Activated naive CD8-positive, alpha-beta T cell treated with anti-CD3 and anti-CD28 coated beads, Interleukin-2, amount 50 U/mL, for 24 hours (primary cell): ENCODE results near the gene NDUFS2.

Experiments used
- ATAC-seq: fragments of 150-1000 bp; cut with Tn5 transposase; one replicate; pipeline ENCODE4 v1.10.0; 2021
- DNase-seq: peaks from one replicate; pipeline ENCODE4 v3.0.0; 2021
- H3K27ac Mint-ChIP-seq: one replicate; pipeline ENCODE4 v1.8.0; 2021; ENCODE audit warnings: mild to moderate bottlenecking, mixed read lengths
- H3K27me3 Mint-ChIP-seq: one replicate; pipeline ENCODE4 v1.8.0; 2021; ENCODE audit warnings: mixed read lengths
- H3K36me3 Mint-ChIP-seq: one replicate; pipeline ENCODE4 v1.8.0; 2021; ENCODE audit warnings: low read depth, mixed read lengths
- H3K4me1 Mint-ChIP-seq: one replicate; pipeline ENCODE4 v1.8.0; 2021; ENCODE audit warnings: mixed read lengths
- H3K4me3 Mint-ChIP-seq: one replicate; pipeline ENCODE4 v1.8.0; 2021; ENCODE audit warnings: mild to moderate bottlenecking, moderate library complexity, mixed read lengths
- H3K9me3 Mint-ChIP-seq: one replicate; pipeline ENCODE4 v1.8.0; 2021; ENCODE audit warnings: mixed read lengths

Gene NDUFS2

DNA sequence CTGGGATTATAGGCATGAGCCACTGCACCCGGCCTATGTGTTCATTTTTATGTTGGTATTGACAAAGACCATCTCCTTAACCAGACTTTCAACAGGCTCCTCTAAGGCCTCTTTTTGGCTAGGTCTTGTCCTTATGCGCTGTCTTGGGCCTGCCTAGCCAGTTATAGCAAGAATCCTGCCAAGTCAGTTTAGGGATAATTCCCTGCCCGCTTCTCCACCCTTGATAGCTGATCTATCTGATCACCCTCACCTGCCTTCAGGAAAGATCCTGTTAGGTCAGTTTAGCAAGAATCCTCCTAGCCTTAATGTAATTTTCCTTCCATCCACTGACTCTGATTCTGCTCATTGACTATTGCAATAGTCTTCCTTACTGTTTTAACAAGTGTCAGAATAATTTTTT, 22.5 kb upstream of the NDUFS2 start:
- no peaks in the 10 kb centered on the region for H3K27me3 Mint-ChIP-seq
- no peaks in the 10 kb centered on the region for H3K9me3 Mint-ChIP-seq
- ATAC-seq (no peak), DNase-seq (no peak)
- H3K4me3 Mint-ChIP-seq, result no peak overlapping the region
- no peak overlapping the region for H3K27ac Mint-ChIP-seq
- peaks cover 7% of the 10 kb centered on the region for H3K36me3 Mint-ChIP-seq
- H3K4me1 Mint-ChIP-seq, result peaks cover 71% of the 10 kb centered on the region

DNA sequence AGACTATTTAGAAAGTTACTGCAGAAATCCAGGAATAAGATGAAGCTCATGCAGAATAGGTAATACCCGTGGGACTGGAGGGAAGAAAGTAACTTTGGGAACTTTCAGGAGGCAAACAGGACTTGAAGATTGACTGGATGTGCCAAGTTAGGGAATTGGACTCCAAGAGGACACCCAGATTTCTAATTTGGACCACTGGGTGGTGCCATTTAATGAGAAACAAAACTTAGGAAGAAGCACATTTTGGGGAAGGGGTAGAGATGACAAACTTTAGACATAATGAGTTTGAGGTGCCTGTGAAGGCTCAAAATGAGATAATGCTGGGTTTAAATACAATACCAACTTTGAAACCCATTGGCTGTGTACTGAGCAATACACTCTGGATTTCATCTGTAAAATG, 21.5 kb upstream of the NDUFS2 start:
- Mint-ChIP-seq H3K4me1 (peaks cover 74% of the 10 kb centered on the region), H3K9me3 (no peaks in the 10 kb centered on the region), H3K36me3 (peaks cover 5% of the 10 kb centered on the region), H3K27me3 (no peaks in the 10 kb centered on the region), H3K27ac (no peak overlapping the region), H3K4me3 (no peak overlapping the region)
- no peak for DNase-seq
- no peak for ATAC-seq

DNA sequence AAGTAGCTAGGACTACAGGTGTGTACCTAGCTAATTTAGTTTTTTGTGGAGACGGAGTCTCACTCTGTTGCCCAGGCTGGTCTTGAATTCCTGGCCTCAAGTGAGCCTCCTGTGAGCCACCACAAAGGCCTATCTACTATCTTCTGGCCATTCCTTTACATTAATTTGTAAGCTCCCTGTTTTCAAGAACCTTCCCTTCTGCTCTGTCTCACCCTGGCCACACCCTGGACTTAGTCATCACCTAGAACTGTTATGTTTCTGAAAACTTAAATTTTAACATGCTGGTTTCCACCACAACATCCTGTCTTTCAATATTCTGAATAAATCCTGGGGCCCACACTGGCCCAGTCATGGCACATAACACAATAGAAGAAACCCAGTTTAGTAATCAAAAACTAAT, 20.0 kb upstream of the NDUFS2 start:
- H3K4me3 Mint-ChIP-seq, result peak overlapping the region; percentile 22
- peaks cover 78% of the 10 kb centered on the region for H3K4me1 Mint-ChIP-seq
- no peaks in the 10 kb centered on the region for H3K36me3 Mint-ChIP-seq
- DNase-seq, result peak; percentile 53
- H3K27ac Mint-ChIP-seq, result peak overlapping the region; percentile 92
- ATAC-seq, result peak; percentile 79
- no peaks in the 10 kb centered on the region for H3K27me3 Mint-ChIP-seq
- no peaks in the 10 kb centered on the region for H3K9me3 Mint-ChIP-seq

DNA sequence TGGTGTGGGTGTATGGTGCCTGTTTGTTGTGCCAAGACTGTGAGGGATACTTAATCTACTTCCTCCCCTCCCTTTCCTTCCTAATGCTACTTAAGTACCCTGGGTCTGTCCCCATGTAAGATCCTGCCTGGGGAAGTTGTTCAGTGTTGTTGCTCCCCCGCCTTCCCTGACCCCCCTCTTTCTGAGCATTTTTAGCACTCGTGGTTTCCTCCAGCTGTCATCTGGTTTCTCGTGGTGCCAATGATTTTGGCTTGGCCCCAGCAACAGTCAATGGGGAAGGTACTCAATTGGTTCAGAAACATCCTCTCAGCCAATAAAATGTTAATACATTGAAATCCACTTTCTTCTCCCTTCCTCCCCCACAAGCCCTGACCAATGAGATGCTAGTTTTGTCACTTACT, 16.9 kb upstream of the NDUFS2 start:
- DNase-seq (peak; percentile 68), ATAC-seq (peak; percentile 58)
- Mint-ChIP-seq H3K36me3 (no peaks in the 10 kb centered on the region), H3K27me3 (no peaks in the 10 kb centered on the region), H3K4me3 (peak overlapping the region; percentile 67), H3K4me1 (peaks cover 80% of the 10 kb centered on the region), H3K9me3 (no peaks in the 10 kb centered on the region), H3K27ac (peak overlapping the region; percentile 91)

DNA sequence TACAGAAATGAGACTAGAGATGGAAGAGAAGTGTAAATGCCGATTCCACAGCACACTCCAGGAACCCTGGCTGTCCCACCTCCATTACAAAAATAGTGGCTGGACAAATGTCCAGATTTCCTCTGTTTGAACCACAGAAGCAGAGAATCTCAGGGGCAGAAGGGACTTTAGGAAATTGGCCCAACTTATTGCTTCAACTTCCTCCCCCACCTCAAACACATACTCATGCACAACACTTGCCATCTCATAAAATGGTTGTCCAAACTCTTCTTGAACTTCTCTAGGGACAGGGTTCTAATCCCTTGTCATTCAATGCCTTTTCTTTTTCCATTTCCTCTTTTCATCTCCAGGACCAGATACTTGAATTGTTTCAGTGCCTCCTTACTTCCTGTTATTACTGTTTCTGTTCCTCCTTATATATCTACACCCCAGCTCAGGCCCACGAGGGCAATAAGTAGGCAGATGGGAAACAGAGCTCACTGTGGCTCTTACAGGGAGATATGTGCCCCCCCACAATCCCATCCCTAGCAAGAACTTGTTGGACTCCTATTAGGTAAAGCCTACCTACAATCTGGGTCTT, 16.3 kb upstream of the NDUFS2 start:
- no peaks in the 10 kb centered on the region for H3K9me3 Mint-ChIP-seq
- peak overlapping the region; percentile 91 for H3K27ac Mint-ChIP-seq
- H3K27me3 Mint-ChIP-seq, result no peaks in the 10 kb centered on the region
- H3K4me1 Mint-ChIP-seq, result peaks cover 74% of the 10 kb centered on the region
- no peaks in the 10 kb centered on the region for H3K36me3 Mint-ChIP-seq
- peak overlapping the region; percentile 67 for H3K4me3 Mint-ChIP-seq
- DNase-seq, result peak; percentile 31
- ATAC-seq, result no peak

DNA sequence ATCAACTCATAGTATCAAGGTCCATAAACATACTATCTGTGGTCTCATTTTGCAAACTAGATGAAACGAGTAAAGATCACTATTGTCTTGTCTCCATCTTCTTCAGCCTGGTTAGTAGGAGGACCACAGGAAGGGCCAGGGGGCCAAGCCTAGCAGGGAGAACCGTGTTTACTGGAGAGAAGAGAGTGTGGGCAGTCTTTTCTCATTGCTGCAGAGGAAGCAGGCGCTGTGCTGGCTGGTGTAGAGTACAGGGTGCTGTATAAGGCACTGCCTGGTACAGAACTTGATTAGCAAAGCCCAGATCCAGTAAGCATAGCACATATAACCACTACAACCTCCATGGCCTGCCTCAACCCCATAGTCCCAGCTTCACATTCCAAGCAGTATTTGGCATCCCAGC, 14.9 kb upstream of the NDUFS2 start:
- ATAC-seq, result no peak
- no peaks in the 10 kb centered on the region for H3K9me3 Mint-ChIP-seq
- DNase-seq, result no peak
- peaks cover 61% of the 10 kb centered on the region for H3K4me1 Mint-ChIP-seq
- no peaks in the 10 kb centered on the region for H3K27me3 Mint-ChIP-seq
- no peak overlapping the region for H3K4me3 Mint-ChIP-seq
- H3K36me3 Mint-ChIP-seq, result no peaks in the 10 kb centered on the region
- H3K27ac Mint-ChIP-seq, result peak overlapping the region; percentile 44

DNA sequence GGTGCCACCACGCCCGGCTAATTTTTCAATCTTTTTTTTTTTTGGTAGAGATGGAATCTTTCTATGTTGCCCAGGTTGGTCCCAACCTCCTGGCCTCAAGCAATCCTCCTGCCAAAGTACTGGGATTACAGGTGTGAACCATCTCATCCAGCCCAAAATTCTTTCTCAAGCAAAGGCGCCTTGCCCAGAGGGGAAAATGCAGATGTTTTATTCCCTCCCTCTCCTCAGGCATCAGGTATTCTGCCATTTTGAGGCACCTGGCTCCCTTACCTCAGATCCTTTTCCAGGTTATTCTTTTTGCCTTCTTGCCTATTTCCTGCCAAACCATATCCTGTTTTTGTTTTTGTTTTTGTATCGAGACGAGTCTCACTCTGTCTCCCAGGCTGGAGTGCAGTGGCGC, 13.8 kb upstream of the NDUFS2 start:
- ATAC-seq, result no peak
- H3K4me3 Mint-ChIP-seq, result no peak overlapping the region

DNA sequence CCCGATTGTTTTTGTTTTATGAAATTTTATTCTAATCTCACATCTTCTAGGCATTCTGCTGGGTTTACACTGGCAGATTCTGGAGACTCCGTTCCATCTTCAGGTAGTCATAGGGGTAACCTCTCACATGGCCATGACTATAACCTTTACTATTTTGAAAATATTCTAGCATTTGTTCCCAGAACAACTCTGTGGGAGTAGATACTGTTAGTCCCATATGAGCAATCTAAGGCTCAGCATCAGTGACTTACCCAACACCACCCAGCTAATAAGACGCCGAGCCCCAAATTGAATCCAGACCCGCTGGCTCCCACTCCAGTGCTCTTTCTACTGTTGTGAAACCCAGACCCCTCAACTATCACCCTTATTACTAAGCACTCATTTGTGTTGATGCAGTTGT, 13.1 kb upstream of the NDUFS2 start:
- H3K4me3 Mint-ChIP-seq, result no peak overlapping the region
- H3K9me3 Mint-ChIP-seq, result no peaks in the 10 kb centered on the region
- DNase-seq (no peak), ATAC-seq (no peak)
- H3K4me1 Mint-ChIP-seq, result peaks cover 53% of the 10 kb centered on the region
- no peaks in the 10 kb centered on the region for H3K36me3 Mint-ChIP-seq
- no peaks in the 10 kb centered on the region for H3K27me3 Mint-ChIP-seq
- no peak overlapping the region for H3K27ac Mint-ChIP-seq

More for the DNA sequence above, 13.8 kb upstream of the NDUFS2 start:
- Mint-ChIP-seq H3K36me3 (no peaks in the 10 kb centered on the region), H3K27me3 (no peaks in the 10 kb centered on the region), H3K27ac (peak overlapping the region; percentile 27), H3K9me3 (no peaks in the 10 kb centered on the region), H3K4me1 (peaks cover 57% of the 10 kb centered on the region)
- DNase-seq, result no peak

DNA sequence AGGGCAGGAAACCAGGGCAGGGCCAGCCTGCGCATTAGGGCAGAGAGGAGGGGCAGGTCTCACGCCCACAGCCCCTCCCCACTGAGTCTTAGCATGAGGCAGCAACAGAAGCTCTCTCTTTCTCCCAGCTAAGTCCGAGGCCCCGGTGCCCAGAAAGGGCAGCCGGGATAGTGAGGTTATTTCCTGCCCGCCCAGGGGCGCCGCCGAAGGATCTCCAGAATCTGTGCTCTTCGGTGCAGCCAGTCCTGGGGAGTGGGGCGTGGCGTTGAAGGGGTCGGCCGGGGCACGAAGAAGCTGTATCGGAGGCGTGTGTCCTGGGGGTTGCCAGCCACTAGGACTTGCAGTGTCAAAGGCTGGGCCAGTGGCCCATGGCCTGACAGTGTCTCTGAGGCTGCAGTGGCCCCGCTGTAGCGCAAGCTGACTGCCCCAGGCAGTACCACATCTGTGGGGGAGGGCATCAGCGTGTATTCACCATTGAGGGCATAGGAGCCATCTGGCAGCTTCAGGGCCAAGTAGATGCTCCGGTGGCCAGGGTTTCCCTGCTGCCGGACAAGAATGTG, 11.1 kb upstream of the NDUFS2 start:
- H3K9me3 Mint-ChIP-seq, result no peaks in the 10 kb centered on the region
- H3K4me3 Mint-ChIP-seq, result no peak overlapping the region
- DNase-seq (no peak), ATAC-seq (no peak)
- no peak overlapping the region for H3K27ac Mint-ChIP-seq
- peaks cover 50% of the 10 kb centered on the region for H3K4me1 Mint-ChIP-seq
- H3K36me3 Mint-ChIP-seq, result no peaks in the 10 kb centered on the region
- H3K27me3 Mint-ChIP-seq, result no peaks in the 10 kb centered on the region

DNA sequence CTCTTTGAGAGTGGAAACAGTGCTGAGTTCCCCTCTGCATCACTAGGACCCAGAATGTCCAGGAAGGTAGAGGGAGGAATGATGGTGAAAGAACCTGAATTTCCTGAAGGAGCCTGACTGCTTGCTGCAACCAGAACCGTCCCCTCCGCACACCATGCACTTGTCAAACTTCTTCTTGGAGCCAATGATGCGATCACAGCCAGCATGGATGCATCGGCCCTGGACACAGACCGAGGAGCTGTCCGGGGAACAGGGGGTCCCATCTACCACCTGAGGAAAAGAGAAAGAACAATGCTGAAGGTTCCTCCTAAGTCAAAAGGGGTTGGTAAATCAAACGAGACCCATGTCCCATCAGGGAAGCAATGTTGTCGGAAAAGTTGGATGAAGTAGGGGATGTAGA, 10.2 kb upstream of the NDUFS2 start:
- Mint-ChIP-seq H3K36me3 (no peaks in the 10 kb centered on the region), H3K9me3 (no peaks in the 10 kb centered on the region), H3K4me1 (peaks cover 42% of the 10 kb centered on the region), H3K27ac (no peak overlapping the region), H3K4me3 (no peak overlapping the region), H3K27me3 (no peaks in the 10 kb centered on the region)
- ATAC-seq (no peak), DNase-seq (no peak)

DNA sequence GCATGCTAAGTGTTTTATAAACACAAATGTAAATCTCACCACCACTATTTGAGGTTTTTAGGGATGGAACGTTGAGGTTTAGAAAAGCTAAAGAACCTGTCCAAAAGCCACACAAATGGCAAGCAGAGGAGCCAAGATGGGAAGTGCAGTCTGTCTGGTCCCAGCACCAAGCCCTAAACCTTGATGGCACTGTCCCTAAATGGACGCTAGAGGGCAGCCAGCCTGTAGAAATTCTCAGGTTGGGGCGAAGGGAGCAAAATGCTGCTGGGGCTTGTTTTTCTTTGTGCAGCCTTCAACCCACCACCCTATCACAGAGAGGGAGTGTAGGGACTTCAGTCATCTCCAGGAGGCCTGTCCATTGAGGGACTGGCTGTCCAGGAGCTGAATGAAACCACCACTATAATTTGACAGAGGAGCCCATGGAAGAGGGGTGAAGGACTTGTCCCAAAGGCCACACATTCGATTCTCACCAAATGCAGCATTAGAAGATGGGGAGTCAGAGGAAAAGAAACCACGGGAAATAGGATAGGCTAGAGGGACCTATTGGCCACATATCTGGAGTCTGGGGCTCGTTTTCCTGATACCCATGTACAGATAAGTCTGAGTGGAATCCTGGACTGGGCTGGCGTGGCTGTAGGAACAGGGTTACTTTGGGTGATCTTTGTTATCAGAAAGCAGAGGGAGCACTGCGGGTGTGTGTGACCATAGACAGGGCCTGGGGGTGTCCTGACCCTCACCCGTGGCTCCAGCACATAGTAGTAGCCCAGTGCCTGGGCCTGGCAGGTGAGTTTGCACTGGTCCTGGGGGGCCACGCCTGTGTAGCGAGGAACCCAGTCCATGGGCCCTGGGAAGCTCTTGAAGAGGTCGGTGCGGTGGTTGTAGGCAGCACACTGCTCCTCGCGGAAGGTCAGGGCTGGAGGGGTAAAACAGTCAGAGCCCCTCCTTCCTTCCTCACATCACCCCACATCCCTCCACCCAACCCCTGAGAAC, 9.4 kb upstream of the NDUFS2 start:
- DNase-seq, result peak; percentile 62
- Mint-ChIP-seq H3K27ac (peak overlapping the region; percentile 24), H3K9me3 (no peaks in the 10 kb centered on the region), H3K4me3 (no peak overlapping the region), H3K4me1 (peaks cover 34% of the 10 kb centered on the region), H3K27me3 (no peaks in the 10 kb centered on the region), H3K36me3 (no peaks in the 10 kb centered on the region)
- peak; percentile 87 for ATAC-seq

DNA sequence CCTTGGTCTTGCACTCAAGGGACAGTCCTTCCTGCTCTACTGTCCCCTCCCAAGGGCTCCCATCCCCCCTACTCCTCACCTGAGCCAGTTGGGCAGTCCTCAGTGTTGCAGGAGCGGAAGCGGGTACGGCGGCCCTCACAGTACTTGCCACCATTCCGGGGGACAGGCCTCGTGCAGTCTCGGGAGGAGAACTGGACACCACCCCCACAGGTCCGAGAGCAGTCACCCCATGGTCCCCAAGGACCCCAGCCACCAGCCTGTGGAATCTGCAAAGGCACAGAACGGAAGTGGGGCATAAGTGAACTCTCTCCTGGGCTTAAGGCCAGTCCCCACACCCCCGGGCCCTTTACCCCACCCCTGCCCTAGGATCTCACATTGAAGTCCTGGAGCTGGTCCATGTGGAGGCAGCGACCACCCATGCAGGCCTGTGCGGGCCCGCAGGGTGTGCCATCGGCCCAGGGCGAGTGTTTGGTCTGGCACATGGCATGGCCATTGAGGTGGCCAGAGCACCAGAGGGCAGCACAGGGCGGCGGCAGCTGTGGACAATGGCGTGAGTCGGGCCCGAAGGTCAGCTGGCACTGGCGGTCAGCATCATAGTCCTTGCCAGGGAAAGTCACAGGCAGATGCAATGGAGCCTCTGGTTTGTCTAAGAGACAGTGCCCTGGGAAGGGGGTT, 8.5 kb upstream of the NDUFS2 start:
- no peak overlapping the region for H3K4me3 Mint-ChIP-seq
- H3K9me3 Mint-ChIP-seq, result no peaks in the 10 kb centered on the region
- H3K4me1 Mint-ChIP-seq, result peaks cover 29% of the 10 kb centered on the region
- DNase-seq (no peak), ATAC-seq (no peak)
- no peaks in the 10 kb centered on the region for H3K27me3 Mint-ChIP-seq
- no peaks in the 10 kb centered on the region for H3K36me3 Mint-ChIP-seq
- no peak overlapping the region for H3K27ac Mint-ChIP-seq

DNA sequence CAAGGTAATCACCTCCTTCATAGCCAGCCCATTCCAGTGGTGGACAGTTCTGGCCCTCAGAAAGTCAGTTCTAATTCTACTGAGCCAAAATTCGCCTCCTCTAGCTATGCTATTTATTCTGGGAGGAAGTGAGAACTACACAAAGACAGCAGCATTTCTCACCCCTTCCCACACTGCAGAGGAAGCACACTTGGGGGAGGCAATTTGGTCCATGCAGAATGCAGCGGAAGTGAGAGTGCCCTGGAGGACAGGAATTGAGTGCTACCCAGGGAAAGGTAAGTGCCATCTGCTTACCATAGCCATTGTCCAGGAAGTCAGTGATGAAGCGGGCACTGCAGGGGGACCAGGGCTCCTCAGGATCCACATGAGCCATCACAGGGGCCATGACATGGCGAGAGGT, 7.0 kb upstream of the NDUFS2 start:
- Mint-ChIP-seq H3K4me1 (peaks cover 31% of the 10 kb centered on the region), H3K9me3 (no peaks in the 10 kb centered on the region), H3K4me3 (no peak overlapping the region), H3K36me3 (no peaks in the 10 kb centered on the region), H3K27me3 (no peaks in the 10 kb centered on the region), H3K27ac (peak overlapping the region; percentile 42)
- ATAC-seq (no peak), DNase-seq (no peak)

DNA sequence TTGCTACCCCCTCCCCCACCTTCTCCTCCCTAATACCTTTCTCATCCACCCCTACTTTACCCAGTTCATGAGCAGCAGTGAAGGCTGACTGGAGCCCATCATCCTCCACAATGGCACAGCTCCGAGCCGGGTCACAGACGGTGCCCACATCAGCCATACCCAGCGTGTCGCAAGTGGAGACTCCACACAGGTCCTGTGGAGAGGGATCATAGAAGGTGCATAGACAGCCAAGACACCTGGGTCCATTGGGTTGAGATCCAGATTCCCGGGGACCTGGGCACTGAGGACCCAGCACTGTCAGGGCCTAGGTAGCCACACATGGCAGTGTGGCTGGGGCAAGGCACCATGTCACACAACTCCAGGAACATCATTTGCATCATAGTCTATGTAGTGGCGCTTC, 6.1 kb upstream of the NDUFS2 start:
- no peak for ATAC-seq
- no peak for DNase-seq
- H3K27me3 Mint-ChIP-seq, result no peaks in the 10 kb centered on the region
- H3K9me3 Mint-ChIP-seq, result no peaks in the 10 kb centered on the region
- H3K36me3 Mint-ChIP-seq, result no peaks in the 10 kb centered on the region
- H3K4me1 Mint-ChIP-seq, result peaks cover 41% of the 10 kb centered on the region
- no peak overlapping the region for H3K27ac Mint-ChIP-seq
- no peak overlapping the region for H3K4me3 Mint-ChIP-seq
